GM23338 (cell line): ENCODE results near the gene NR2C2AP. TPM values are rescaled to one million over a fixed set of nuclear protein-coding genes. Genes with fewer than 3 reads are reported as not detected.

ENCODE experiments used
- ATAC-seq: fragments of 200-7000 bp; cut with Tn5 transposase; 3 replicates; pipeline ENCODE4 v1.9.1; 2020
- DNase-seq: peaks from one replicate; pipeline ENCODE4 v3.0.0-alpha.2; 2015; ENCODE audit warnings: low spot score
- H2AFZ ChIP-seq: fragments of 200-600 bp; sonication (generic); 2 replicates; pipeline ENCODE4 v1.8.0; 2016; ENCODE audit warnings: antibody characterized with exemption, mild to moderate bottlenecking, moderate library complexity
- H3F3A ChIP-seq: fragments of 200-600 bp; sonication (generic); replicated peaks from 2 replicates; pipeline ENCODE4 v1.8.0; 2017; ENCODE audit warnings: antibody characterized with exemption, mixed run types, low read depth
- H3K27ac ChIP-seq: fragments of 200-600 bp; sonication (generic); 2 replicates; pipeline ENCODE4 v1.6.1; 2016; ENCODE audit warnings: low read depth
- H3K27me3 ChIP-seq: fragments of 200-600 bp; sonication (generic); 2 replicates; pipeline ENCODE4 v1.8.0; 2016; ENCODE audit warnings: mild to moderate bottlenecking, mixed run types, moderate library complexity; ENCODE audit not compliant: insufficient read depth
- H3K36me3 ChIP-seq: fragments of 200-600 bp; sonication (generic); 2 replicates; pipeline ENCODE4 v1.8.0; 2016; ENCODE audit warnings: mild to moderate bottlenecking; ENCODE audit not compliant: insufficient read depth
- H3K4me1 ChIP-seq: fragments of 200-600 bp; sonication (generic); 2 replicates; pipeline ENCODE4 v1.8.0; 2016; ENCODE audit warnings: mild to moderate bottlenecking, moderate library complexity; ENCODE audit not compliant: insufficient read depth
- H3K4me2 ChIP-seq: fragments of 200-600 bp; sonication (generic); 2 replicates; pipeline ENCODE4 v1.7.1; 2017; ENCODE audit warnings: mixed run types
- H3K4me3 ChIP-seq: fragments of 200-600 bp; sonication (generic); 2 replicates; pipeline ENCODE4 v1.6.1; 2016; ENCODE audit warnings: mixed run types
- H3K79me2 ChIP-seq: fragments of 200-600 bp; sonication (generic); replicated peaks from 2 replicates; pipeline ENCODE4 v1.8.0; 2017; ENCODE audit warnings: mild to moderate bottlenecking; ENCODE audit not compliant: insufficient read depth
- H3K9me2 ChIP-seq: fragments of 200-600 bp; sonication (generic); 2 replicates; pipeline ENCODE4 v1.8.0; 2017; ENCODE audit not compliant: insufficient read depth
- H4K20me1 ChIP-seq: fragments of 200-600 bp; sonication (generic); replicated peaks from 2 replicates; pipeline ENCODE4 v1.8.0; 2017; ENCODE audit warnings: mild to moderate bottlenecking; ENCODE audit not compliant: insufficient read depth
- H3K27ac Mint-ChIP-seq: 2 replicates; pipeline ENCODE4 v1.8.0; 2020; ENCODE audit warnings: inconsistent platforms, mild to moderate bottlenecking, moderate library complexity, mixed read lengths
- H3K27me3 Mint-ChIP-seq: 3 replicates; pipeline ENCODE4 v1.8.0; 2022; ENCODE audit warnings: low read depth, mild to moderate bottlenecking, moderate library complexity, mixed read lengths, inconsistent platforms; ENCODE audit not compliant: insufficient read depth, poor library complexity
- H3K36me3 Mint-ChIP-seq: 3 replicates; pipeline ENCODE4 v1.8.0; 2021; ENCODE audit warnings: low read depth, mild to moderate bottlenecking, inconsistent platforms, moderate library complexity, mixed read lengths
- H3K4me1 Mint-ChIP-seq: 3 replicates; pipeline ENCODE4 v1.8.0; 2020; ENCODE audit warnings: mild to moderate bottlenecking, inconsistent platforms, mixed read lengths
- H3K4me3 Mint-ChIP-seq: 3 replicates; pipeline ENCODE4 v1.8.0; 2021; ENCODE audit warnings: moderate library complexity, mild to moderate bottlenecking, inconsistent platforms, mixed read lengths
- H3K9me3 Mint-ChIP-seq: 3 replicates; pipeline ENCODE4 v1.8.0; 2020; ENCODE audit warnings: moderate library complexity, mild to moderate bottlenecking, inconsistent platforms, mixed read lengths
- CREB1 ChIP-seq: fragments of 250-450 bp; sonication (Bioruptor Pico); IDR thresholded peaks from 2 replicates; pipeline ENCODE4 v1.5.0; 2020; ENCODE audit warnings: low read depth, mild to moderate bottlenecking, moderate library complexity
- CTCF ChIP-seq, 2 experiments: fragments of 200-600 bp in 1 of 2; sonication (generic) in 1 of 2; conservative IDR thresholded peaks; 2 replicates each; pipeline versions ENCODE4 v1.5.1 to v1.6.1; 2016 to 2017; ENCODE audit warnings: antibody characterized with exemption in 2 of 2, low read depth in 2 of 2, mild to moderate bottlenecking in 2 of 2, moderate library complexity in 1 of 2
- ETS1 ChIP-seq: IDR thresholded peaks from 2 replicates; pipeline ENCODE4 v1.6.1; 2016; ENCODE audit warnings: antibody characterized with exemption
- EZH2 ChIP-seq: fragments of 200-600 bp; sonication (generic); IDR thresholded peaks from one replicate; pipeline ENCODE4 v1.8.0; 2017; ENCODE audit warnings: antibody characterized with exemption, mild to moderate bottlenecking, low read depth; ENCODE audit not compliant: unreplicated experiment
- EZH2phosphoT487 ChIP-seq: fragments of 200-600 bp; sonication (generic); IDR thresholded peaks from one replicate; pipeline ENCODE4 v1.8.1; 2018; ENCODE audit warnings: antibody characterized with exemption; ENCODE audit not compliant: unreplicated experiment
- JUNB ChIP-seq: IDR thresholded peaks from one replicate; pipeline ENCODE4 v1.6.1; 2016; ENCODE audit warnings: antibody characterized with exemption; ENCODE audit not compliant: unreplicated experiment
- NANOG ChIP-seq: IDR thresholded peaks from 2 replicates; pipeline ENCODE4 v1.6.1; 2016; ENCODE audit warnings: antibody characterized with exemption, borderline replicate concordance
- POLR2AphosphoS5 ChIP-seq: IDR thresholded peaks from 2 replicates; pipeline ENCODE4 v1.6.1; 2016; ENCODE audit warnings: antibody characterized with exemption, low read depth
- REST ChIP-seq: IDR thresholded peaks from one replicate; pipeline ENCODE4 v1.6.1; 2018; ENCODE audit warnings: antibody characterized with exemption; ENCODE audit not compliant: unreplicated experiment
- STAT1 ChIP-seq: IDR thresholded peaks from one replicate; pipeline ENCODE4 v1.6.1; 2016; ENCODE audit warnings: antibody characterized with exemption; ENCODE audit not compliant: unreplicated experiment
- ZNF114 ChIP-seq: fragments of 250-450 bp; sonication (Bioruptor Pico); IDR thresholded peaks from 2 replicates; pipeline ENCODE4 v1.5.0; 2020; ENCODE audit warnings: mild to moderate bottlenecking, moderate library complexity
- ZNF331 ChIP-seq: fragments of 250-450 bp; sonication (Bioruptor Pico); IDR thresholded peaks from 2 replicates; pipeline ENCODE4 v1.5.0; 2020; ENCODE audit warnings: low read depth, mild to moderate bottlenecking, moderate library complexity
- ZNF462 ChIP-seq: fragments of 250-450 bp; sonication (Bioruptor Pico); IDR thresholded peaks from 2 replicates; pipeline ENCODE4 v1.5.0; 2020; ENCODE audit warnings: mild to moderate bottlenecking, moderate library complexity
- polyA plus RNA-seq: library from polyadenylated mRNA; unstranded; fragments of >200 nt; fragmentation: Nextera tagmentation; extraction: Ambion mirVana; gene quantifications from 2 replicates; pipeline ENCODE4 v1.2.1, GENCODE V29; 2016
- total RNA-seq: library from RNA; depleted of rRNA; stranded (reverse); fragments of >200 nt; shearing (Covaris generic); gene quantifications from 2 replicates; pipeline ENCODE4 v1.2.3, GENCODE V29; 2014

NR2C2AP gene
- total and polyA plus RNA-seq, 2 experiments from 2014 or later: 14.4 to 25.7 TPM

- Mint-ChIP-seq H3K9me3 (peaks cover 28% of the 10 kb centered on the region), H3K27ac (no peak overlapping the region), H3K36me3 (peaks cover 9% of the 10 kb centered on the region; the same call in 2 of the 3 replicates), H3K27me3 (peaks cover 12% of the 10 kb centered on the region), H3K4me3 (no peak overlapping the region; the same call in 2 of the 3 replicates), H3K4me1 (no peaks in the 10 kb centered on the region; the same call in 2 of the 3 replicates)
- no peak overlapping the region for H3K4me2 ChIP-seq
- TF ChIP-seq EZH2 (no peak), EZH2phosphoT487 (no peak), JUNB (no peak), ZNF114 (CRISPR knock-in tag) (no peak), ZNF331 (CRISPR knock-in tag) (no peak), NANOG (no peak), CREB1 (no peak), STAT1 (no peak), REST (no peak), CTCF (conservative IDR thresholded peaks at IDR 0.05; ENCODE audit: low read depth in 2 of 2) (no peak), ZNF462 (CRISPR knock-in tag) (no peak), POLR2AphosphoS5 (no peak), ETS1 (no peak)
- H3K27me3 ChIP-seq: no peaks in the 10 kb centered on the region
- no peaks in the 10 kb centered on the region for H4K20me1 ChIP-seq
- H3K79me2 ChIP-seq: no peaks in the 10 kb centered on the region
- no peak overlapping the region for H3K27ac ChIP-seq
- no peaks in the 10 kb centered on the region for H3F3A ChIP-seq
- no peaks in the 10 kb centered on the region for H3K4me1 ChIP-seq
- H3K36me3 ChIP-seq: no peaks in the 10 kb centered on the region; the same call in 1 of the 2 replicates
- H3K4me3 ChIP-seq: no peak overlapping the region
- peaks cover 4% of the 10 kb centered on the region; the same call in 1 of the 2 replicates for H3K9me2 ChIP-seq
- ATAC-seq (peak; percentile 27; the same call in 1 of the 3 replicates), DNase-seq (no peak)
- no peak overlapping the region for H2AFZ ChIP-seq
Measured at GRCh38 chr19:19232261-19232721, 29.1 kb upstream of the NR2C2AP start.
